ENCODE measurements around the gene R3HDM4.

R3HDM4 gene

GRCh38 chr19:873561-874041 is 39.4 kb downstream of the R3HDM4 start:
- no peaks in the 10 kb centered on the region for H3K9me3 ChIP-seq (ENCODE audit: control extremely low read depth in 1 of 5, control insufficient read depth in 4 of 5, insufficient read depth in 2 of 5, low read depth in 1 of 5, low read length in 4 of 5)
- POLR2A ChIA-PET = no interaction called here

GRCh38 chr19:873084-873483 is 39.9 kb downstream of the R3HDM4 start:
- Histone ChIP-seq H3K27ac (ENCODE audit: insufficient read depth in 1 of 2, low read depth in 1 of 2, low read length in 2 of 2, poor library complexity in 1 of 2, severe bottlenecking in 2 of 2) (no peak overlapping the region), H3K36me3 (ENCODE audit: control insufficient read depth in 4 of 4, insufficient read depth in 4 of 4, low read length in 3 of 4) (peaks cover 0 to 68% (median 48%) of the 10 kb centered on the region in 4 experiments), H3K4me3 (ENCODE audit: control insufficient read depth in 1 of 7, extremely low read depth in 1 of 7, insufficient read depth in 4 of 7, low read depth in 2 of 7, low read length in 6 of 7) (no peak overlapping the region), H3K4me1 (ENCODE audit: control extremely low read depth in 1 of 4, control insufficient read depth in 4 of 4, insufficient read depth in 4 of 4, low read length in 3 of 4) (peaks cover 0 to 12% (median 4%) of the 10 kb centered on the region in 4 experiments), H3K27me3 (replicated peaks in 2 of 5; ENCODE audit: control insufficient read depth in 4 of 5, insufficient read depth in 5 of 5, low read length in 4 of 5) (no peaks in the 10 kb centered on the region), H3K9me3 (ENCODE audit: control extremely low read depth in 1 of 5, control insufficient read depth in 4 of 5, insufficient read depth in 2 of 5, low read depth in 1 of 5, low read length in 4 of 5) (no peaks in the 10 kb centered on the region)
- 96% methylated on average over 4 of the region's 13 CpGs for WGBS (ENCODE audit: insufficient coverage)
- ChIA-PET POLR2A (no interaction called here), CTCF (no interaction called here)
- DNase-seq = peak; percentile 73 to 91 (median 86)

More at GRCh38 chr19:873561-874041, 39.4 kb downstream of the R3HDM4 start:
- Histone ChIP-seq H3K36me3 (ENCODE audit: control insufficient read depth in 4 of 4, insufficient read depth in 4 of 4, low read length in 3 of 4) (peaks cover 0 to 64% (median 43%) of the 10 kb centered on the region in 4 experiments), H3K4me1 (ENCODE audit: control extremely low read depth in 1 of 4, control insufficient read depth in 4 of 4, insufficient read depth in 4 of 4, low read length in 3 of 4) (peaks cover 0 to 12% (median 4%) of the 10 kb centered on the region in 4 experiments), H3K27me3 (replicated peaks in 2 of 5; ENCODE audit: control insufficient read depth in 4 of 5, insufficient read depth in 5 of 5, low read length in 4 of 5) (no peaks in the 10 kb centered on the region), H3K4me3 (ENCODE audit: control insufficient read depth in 1 of 7, extremely low read depth in 1 of 7, insufficient read depth in 4 of 7, low read depth in 2 of 7, low read length in 6 of 7) (no peak overlapping the region), H3K27ac (ENCODE audit: insufficient read depth in 1 of 2, low read depth in 1 of 2, low read length in 2 of 2, poor library complexity in 1 of 2, severe bottlenecking in 2 of 2) (no peak overlapping the region)
- DNase-seq = no peak
- CTCF ChIA-PET = no interaction called here
- WGBS (ENCODE audit: insufficient coverage) = 99% methylated on average over 18 of the region's 22 CpGs

- H3K36me3 ChIP-seq (ENCODE audit: control insufficient read depth in 4 of 4, insufficient read depth in 4 of 4, low read length in 3 of 4) = peaks cover 5 to 74% (median 53%) of the 10 kb centered on the region in 4 experiments
- peak; percentile 78 to 85 (median 81) for DNase-seq
- no peak overlapping the region for H3K27ac ChIP-seq (ENCODE audit: insufficient read depth in 1 of 2, low read depth in 1 of 2, low read length in 2 of 2, poor library complexity in 1 of 2, severe bottlenecking in 2 of 2)
- H3K27me3 ChIP-seq (replicated peaks in 2 of 5; ENCODE audit: control insufficient read depth in 4 of 5, insufficient read depth in 5 of 5, low read length in 4 of 5) = no peaks in the 10 kb centered on the region
- peaks cover 0 to 12% (median 4%) of the 10 kb centered on the region in 4 experiments for H3K4me1 ChIP-seq (ENCODE audit: control extremely low read depth in 1 of 4, control insufficient read depth in 4 of 4, insufficient read depth in 4 of 4, low read length in 3 of 4)
- ChIA-PET POLR2A (interaction anchor here (0.6 kb wide), 1 partner anchor 34 kb away, joined by 3 read pairs; no protein-coding TSS in a partner anchor), CTCF (interaction anchor here (0.7 kb wide), 1 partner anchor 9 kb away, joined by 3 read pairs; no protein-coding TSS in a partner anchor)
- H3K9me3 ChIP-seq (ENCODE audit: control extremely low read depth in 1 of 5, control insufficient read depth in 4 of 5, insufficient read depth in 2 of 5, low read depth in 1 of 5, low read length in 4 of 5) = no peaks in the 10 kb centered on the region
- WGBS (ENCODE audit: insufficient coverage) = 73% methylated on average over 11 of the region's 27 CpGs
- no peak overlapping the region for H3K4me3 ChIP-seq (ENCODE audit: control insufficient read depth in 1 of 7, extremely low read depth in 1 of 7, insufficient read depth in 4 of 7, low read depth in 2 of 7, low read length in 6 of 7)
Observed at GRCh38 chr19:872266-872951, 40.6 kb downstream of the R3HDM4 start.

GRCh38 chr19:871446-872265 is 41.4 kb downstream of the R3HDM4 start:
- ChIA-PET POLR2A (interaction anchor here (0.6 kb wide), 2 partner anchors 33 to 35 kb away, joined by 3 to 4 read pairs; no protein-coding TSS in a partner anchor), CTCF (interaction anchor here (0.7 kb wide), 1 partner anchor 8 kb away, joined by 3 read pairs; no protein-coding TSS in a partner anchor)
- no peaks in the 10 kb centered on the region for H3K9me3 ChIP-seq (ENCODE audit: control extremely low read depth in 1 of 5, control insufficient read depth in 4 of 5, insufficient read depth in 2 of 5, low read depth in 1 of 5, low read length in 4 of 5)
- peaks cover 5 to 69% (median 49%) of the 10 kb centered on the region in 4 experiments for H3K36me3 ChIP-seq (ENCODE audit: control insufficient read depth in 4 of 4, insufficient read depth in 4 of 4, low read length in 3 of 4)
- WGBS (ENCODE audit: insufficient coverage) = 97% methylated on average over 15 of the region's 33 CpGs
- no peak overlapping the region for H3K4me3 ChIP-seq (ENCODE audit: control insufficient read depth in 1 of 7, extremely low read depth in 1 of 7, insufficient read depth in 4 of 7, low read depth in 2 of 7, low read length in 6 of 7)
- DNase-seq = no peak
- H3K4me1 ChIP-seq (ENCODE audit: control extremely low read depth in 1 of 4, control insufficient read depth in 4 of 4, insufficient read depth in 4 of 4, low read length in 3 of 4) = peaks cover 0 to 12% (median 4%) of the 10 kb centered on the region in 4 experiments
- no peak overlapping the region for H3K27ac ChIP-seq (ENCODE audit: insufficient read depth in 1 of 2, low read depth in 1 of 2, low read length in 2 of 2, poor library complexity in 1 of 2, severe bottlenecking in 2 of 2)
- H3K27me3 ChIP-seq (replicated peaks in 2 of 5; ENCODE audit: control insufficient read depth in 4 of 5, insufficient read depth in 5 of 5, low read length in 4 of 5) = no peaks in the 10 kb centered on the region

- 98% methylated on average over 28 of the region's 28 CpGs for WGBS (ENCODE audit: insufficient coverage)
- peaks cover 0 to 12% (median 4%) of the 10 kb centered on the region in 4 experiments for H3K4me1 ChIP-seq (ENCODE audit: control extremely low read depth in 1 of 4, control insufficient read depth in 4 of 4, insufficient read depth in 4 of 4, low read length in 3 of 4)
- no peak for DNase-seq
- no peak overlapping the region for H3K4me3 ChIP-seq (ENCODE audit: control insufficient read depth in 1 of 7, extremely low read depth in 1 of 7, insufficient read depth in 4 of 7, low read depth in 2 of 7, low read length in 6 of 7)
- CTCF ChIA-PET = no interaction called here
- no peaks in the 10 kb centered on the region for H3K9me3 ChIP-seq (ENCODE audit: control extremely low read depth in 1 of 5, control insufficient read depth in 4 of 5, insufficient read depth in 2 of 5, low read depth in 1 of 5, low read length in 4 of 5)
- no peak overlapping the region for H3K27ac ChIP-seq (ENCODE audit: insufficient read depth in 1 of 2, low read depth in 1 of 2, low read length in 2 of 2, poor library complexity in 1 of 2, severe bottlenecking in 2 of 2)
- peaks cover 5 to 63% (median 43%) of the 10 kb centered on the region in 4 experiments for H3K36me3 ChIP-seq (ENCODE audit: control insufficient read depth in 4 of 4, insufficient read depth in 4 of 4, low read length in 3 of 4)
- no peaks in the 10 kb centered on the region for H3K27me3 ChIP-seq (replicated peaks in 2 of 5; ENCODE audit: control insufficient read depth in 4 of 5, insufficient read depth in 5 of 5, low read length in 4 of 5)
- POLR2A ChIA-PET = no interaction called here
Observed at GRCh38 chr19:870963-871401, 42.0 kb downstream of the R3HDM4 start.

DNA sequence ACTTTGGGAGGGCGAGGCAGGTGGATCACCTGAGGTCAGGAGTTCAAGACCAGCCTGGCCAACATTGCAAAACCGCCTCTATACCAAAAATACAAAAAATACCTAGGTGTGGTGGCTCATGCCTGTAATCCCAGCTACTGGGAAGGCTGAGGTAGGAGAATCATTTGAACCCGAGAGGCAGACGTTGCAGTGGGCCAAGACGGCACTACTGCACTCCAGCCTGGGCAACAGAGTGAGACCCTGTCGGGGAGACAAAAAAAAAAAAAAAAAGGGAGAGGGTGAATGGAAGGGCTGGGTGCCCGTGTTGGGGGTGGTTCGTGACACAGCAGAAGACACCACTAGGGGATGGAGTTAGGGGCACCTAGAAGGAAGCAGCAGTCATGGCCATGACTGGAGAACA is 42.7 kb downstream of the R3HDM4 start:
- Histone ChIP-seq H3K9me3 (ENCODE audit: control extremely low read depth in 1 of 5, control insufficient read depth in 4 of 5, insufficient read depth in 2 of 5, low read depth in 1 of 5, low read length in 4 of 5) (no peaks in the 10 kb centered on the region), H3K36me3 (ENCODE audit: control insufficient read depth in 4 of 4, insufficient read depth in 4 of 4, low read length in 3 of 4) (peaks cover 5 to 56% (median 37%) of the 10 kb centered on the region in 4 experiments), H3K27me3 (replicated peaks in 2 of 5; ENCODE audit: control insufficient read depth in 4 of 5, insufficient read depth in 5 of 5, low read length in 4 of 5) (no peaks in the 10 kb centered on the region), H3K27ac (ENCODE audit: insufficient read depth in 1 of 2, low read depth in 1 of 2, low read length in 2 of 2, poor library complexity in 1 of 2, severe bottlenecking in 2 of 2) (no peak overlapping the region), H3K4me3 (ENCODE audit: control insufficient read depth in 1 of 7, extremely low read depth in 1 of 7, insufficient read depth in 4 of 7, low read depth in 2 of 7, low read length in 6 of 7) (no peak overlapping the region), H3K4me1 (ENCODE audit: control extremely low read depth in 1 of 4, control insufficient read depth in 4 of 4, insufficient read depth in 4 of 4, low read length in 3 of 4) (peaks cover 0 to 12% (median 4%) of the 10 kb centered on the region in 4 experiments)
- DNase-seq = no peak
- POLR2A ChIA-PET = no interaction called here
- CTCF ChIA-PET = no interaction called here
- WGBS (ENCODE audit: insufficient coverage) = 100% methylated on average over 5 of the region's 8 CpGs
